Measurements from ENCODE around the gene CAMTA1.

The CAMTA1 gene

DNA sequence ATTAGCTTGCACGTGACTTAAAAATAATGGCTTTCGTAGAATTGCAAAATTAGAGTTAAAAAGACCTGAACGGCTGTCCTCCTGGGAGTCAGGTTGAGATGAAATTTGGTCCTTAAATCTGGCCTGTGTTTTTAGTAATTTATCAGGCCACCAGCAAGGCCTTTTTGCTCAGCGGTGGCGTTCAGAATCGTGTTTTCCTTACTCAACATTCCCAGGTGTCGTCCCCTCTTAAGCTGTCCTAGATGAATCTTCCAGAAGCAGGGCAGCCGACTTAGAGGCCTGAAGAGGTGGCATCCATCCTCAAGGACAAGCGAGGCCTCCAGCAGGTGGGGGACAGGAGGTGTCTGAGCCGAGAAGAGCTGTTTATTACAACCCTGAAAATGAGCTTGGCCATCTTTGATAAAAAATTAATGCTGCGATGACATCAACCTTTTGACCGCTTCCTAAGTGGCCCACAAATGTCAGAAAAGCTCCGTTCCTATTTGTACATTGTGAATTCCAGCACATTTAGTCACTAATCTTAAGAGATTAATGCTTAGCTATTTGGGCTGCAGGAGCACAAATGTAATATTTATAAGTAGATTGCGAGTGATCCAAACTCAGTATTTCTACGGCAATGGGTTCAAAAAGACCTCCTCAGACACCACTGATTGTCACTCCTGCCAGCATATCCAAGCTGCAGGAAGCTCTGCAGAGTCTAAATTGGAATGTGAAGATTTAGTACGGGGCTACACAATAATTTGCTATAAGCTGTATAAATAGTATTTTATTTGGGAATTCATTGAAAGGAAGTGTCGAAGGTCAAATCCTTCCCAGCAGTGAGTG, 641.7 kb downstream of the CAMTA1 start:
- Histone ChIP-seq H3K4me1 (ENCODE audit: control insufficient read depth, insufficient read depth, low read length) (no peaks in the 10 kb centered on the region), H3K4me3 (ENCODE audit: low read depth, low read length) (no peak overlapping the region), H3K27me3 (ENCODE audit: control insufficient read depth, insufficient read depth, low read length) (no peaks in the 10 kb centered on the region), H3K9me3 (ENCODE audit: control insufficient read depth, insufficient read depth, low read length) (no peaks in the 10 kb centered on the region), H3K36me3 (ENCODE audit: control insufficient read depth, insufficient read depth, low read length) (no peaks in the 10 kb centered on the region), H3K27ac (ENCODE audit: low read depth, low read length) (no peak overlapping the region), H3K9ac (ENCODE audit: low read depth, low read length) (no peak overlapping the region)

DNA sequence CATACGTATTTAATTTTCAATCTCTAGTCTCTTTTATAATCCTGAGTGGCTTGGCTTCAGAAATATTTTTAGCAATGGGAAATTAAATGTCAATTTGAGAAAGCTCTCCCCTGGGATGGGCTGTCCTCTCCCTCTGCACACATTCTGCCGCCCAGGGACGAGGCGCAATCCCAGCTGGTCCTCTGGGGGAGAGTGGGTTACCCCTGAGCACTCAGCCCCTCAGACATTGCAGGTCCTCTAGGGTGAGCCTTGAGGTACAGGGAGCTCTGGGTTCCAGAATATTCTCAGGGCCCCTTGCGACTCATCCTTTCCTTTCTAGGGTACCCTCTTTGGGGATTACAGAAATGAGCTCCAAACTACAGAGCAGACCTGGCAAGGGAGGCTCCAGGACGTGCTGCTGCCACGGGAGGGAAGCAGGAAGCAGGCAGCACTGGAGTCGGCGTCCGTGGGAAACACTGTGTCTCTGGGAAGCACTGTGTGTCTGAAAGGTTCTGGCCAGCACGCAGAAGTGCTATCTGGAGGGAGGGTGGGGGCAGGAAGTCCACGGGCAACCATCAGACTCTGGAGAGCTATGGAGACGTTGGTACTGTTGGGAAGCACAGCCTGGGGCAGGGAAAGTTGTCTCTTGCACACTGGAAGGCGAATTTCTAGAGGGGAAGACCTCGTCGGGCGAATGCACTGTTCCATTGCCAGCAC, 642.5 kb downstream of the CAMTA1 start:
- no peak overlapping the region for H3K27ac ChIP-seq (ENCODE audit: low read depth, low read length)
- H3K4me1 ChIP-seq (ENCODE audit: control insufficient read depth, insufficient read depth, low read length) = no peaks in the 10 kb centered on the region
- H3K27me3 ChIP-seq (ENCODE audit: control insufficient read depth, insufficient read depth, low read length) = no peaks in the 10 kb centered on the region
- H3K9ac ChIP-seq (ENCODE audit: low read depth, low read length) = no peak overlapping the region
- no peaks in the 10 kb centered on the region for H3K9me3 ChIP-seq (ENCODE audit: control insufficient read depth, insufficient read depth, low read length)
- no peak overlapping the region for H3K4me3 ChIP-seq (ENCODE audit: low read depth, low read length)
- H3K36me3 ChIP-seq (ENCODE audit: control insufficient read depth, insufficient read depth, low read length) = no peaks in the 10 kb centered on the region

DNA sequence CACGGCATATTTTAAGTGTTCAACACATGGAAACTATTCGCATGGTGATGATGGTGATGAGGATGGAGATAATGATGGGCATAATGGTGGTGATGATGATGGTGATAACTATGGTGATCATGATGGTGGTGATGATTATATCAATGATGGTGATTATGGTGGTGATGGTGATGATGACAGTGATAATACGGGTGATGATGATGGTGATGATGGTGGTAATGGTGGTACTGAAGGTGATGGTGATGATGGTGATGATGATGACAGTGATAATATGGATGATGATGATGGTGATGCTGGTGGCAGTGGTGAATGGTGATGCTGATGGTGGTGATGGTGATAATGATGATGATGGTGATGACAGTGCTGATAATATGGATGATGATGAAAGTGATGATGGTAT, 644.0 kb downstream of the CAMTA1 start:
- Histone ChIP-seq H3K4me1 (ENCODE audit: control insufficient read depth, insufficient read depth, low read length) (no peaks in the 10 kb centered on the region), H3K27me3 (ENCODE audit: control insufficient read depth, insufficient read depth, low read length) (no peaks in the 10 kb centered on the region), H3K9ac (ENCODE audit: low read depth, low read length) (no peak overlapping the region), H3K4me3 (ENCODE audit: low read depth, low read length) (no peak overlapping the region), H3K9me3 (ENCODE audit: control insufficient read depth, insufficient read depth, low read length) (no peaks in the 10 kb centered on the region), H3K36me3 (ENCODE audit: control insufficient read depth, insufficient read depth, low read length) (no peaks in the 10 kb centered on the region), H3K27ac (ENCODE audit: low read depth, low read length) (no peak overlapping the region)

DNA sequence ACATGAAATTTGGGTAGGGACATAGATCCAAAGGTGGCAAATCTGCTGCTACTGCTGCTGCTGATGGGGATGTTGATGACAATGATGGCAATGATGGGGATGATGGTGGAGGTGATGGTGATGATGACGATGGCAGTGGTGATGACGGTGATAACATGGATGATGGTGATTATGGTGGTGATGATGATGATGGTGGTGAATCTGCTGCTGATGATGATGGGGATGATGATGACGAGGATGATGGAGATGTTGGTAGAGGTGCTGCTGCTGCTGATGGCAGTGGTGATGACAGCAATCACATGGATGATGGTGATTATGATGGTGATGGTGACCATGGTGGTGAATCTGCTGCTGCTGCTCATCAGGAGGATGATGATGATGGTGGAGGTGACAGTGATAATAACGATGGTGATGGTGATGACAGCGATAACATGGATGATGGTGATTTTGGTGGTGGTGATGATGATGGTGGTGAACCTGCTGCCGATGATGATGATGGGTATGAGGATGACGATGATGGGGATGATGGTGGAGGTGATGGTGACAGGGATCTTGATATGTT, 644.9 kb downstream of the CAMTA1 start:
- no peak overlapping the region for H3K4me3 ChIP-seq (ENCODE audit: low read depth, low read length)
- H3K4me1 ChIP-seq (ENCODE audit: control insufficient read depth, insufficient read depth, low read length) = no peaks in the 10 kb centered on the region
- H3K9ac ChIP-seq (ENCODE audit: low read depth, low read length) = no peak overlapping the region
- no peaks in the 10 kb centered on the region for H3K9me3 ChIP-seq (ENCODE audit: control insufficient read depth, insufficient read depth, low read length)
- no peaks in the 10 kb centered on the region for H3K27me3 ChIP-seq (ENCODE audit: control insufficient read depth, insufficient read depth, low read length)
- no peak overlapping the region for H3K27ac ChIP-seq (ENCODE audit: low read depth, low read length)
- H3K36me3 ChIP-seq (ENCODE audit: control insufficient read depth, insufficient read depth, low read length) = no peaks in the 10 kb centered on the region

DNA sequence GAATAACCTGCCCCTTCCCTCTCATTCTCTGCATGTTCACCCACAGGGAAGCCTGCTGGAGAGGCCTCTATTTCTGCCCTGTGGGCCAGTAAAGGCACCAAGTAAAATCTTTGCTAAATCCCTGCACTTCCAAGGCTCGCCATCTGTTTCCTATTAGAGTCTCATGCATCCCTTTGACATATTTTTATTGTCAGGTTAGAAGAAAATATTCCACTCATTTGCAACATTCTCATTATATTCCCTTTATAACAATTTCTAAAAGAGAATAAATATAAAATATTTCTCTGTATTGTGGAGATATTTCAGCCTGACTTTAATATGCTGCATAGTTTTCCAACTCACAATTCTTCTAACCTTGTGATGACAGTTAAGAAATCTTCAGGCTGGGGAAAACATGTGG, 645.4 kb downstream of the CAMTA1 start:
- H3K4me1 ChIP-seq (ENCODE audit: control insufficient read depth, insufficient read depth, low read length) = no peaks in the 10 kb centered on the region
- no peaks in the 10 kb centered on the region for H3K36me3 ChIP-seq (ENCODE audit: control insufficient read depth, insufficient read depth, low read length)
- no peaks in the 10 kb centered on the region for H3K27me3 ChIP-seq (ENCODE audit: control insufficient read depth, insufficient read depth, low read length)
- no peak overlapping the region for H3K4me3 ChIP-seq (ENCODE audit: low read depth, low read length)
- no peak overlapping the region for H3K27ac ChIP-seq (ENCODE audit: low read depth, low read length)
- H3K9me3 ChIP-seq (ENCODE audit: control insufficient read depth, insufficient read depth, low read length) = no peaks in the 10 kb centered on the region
- no peak overlapping the region for H3K9ac ChIP-seq (ENCODE audit: low read depth, low read length)

DNA sequence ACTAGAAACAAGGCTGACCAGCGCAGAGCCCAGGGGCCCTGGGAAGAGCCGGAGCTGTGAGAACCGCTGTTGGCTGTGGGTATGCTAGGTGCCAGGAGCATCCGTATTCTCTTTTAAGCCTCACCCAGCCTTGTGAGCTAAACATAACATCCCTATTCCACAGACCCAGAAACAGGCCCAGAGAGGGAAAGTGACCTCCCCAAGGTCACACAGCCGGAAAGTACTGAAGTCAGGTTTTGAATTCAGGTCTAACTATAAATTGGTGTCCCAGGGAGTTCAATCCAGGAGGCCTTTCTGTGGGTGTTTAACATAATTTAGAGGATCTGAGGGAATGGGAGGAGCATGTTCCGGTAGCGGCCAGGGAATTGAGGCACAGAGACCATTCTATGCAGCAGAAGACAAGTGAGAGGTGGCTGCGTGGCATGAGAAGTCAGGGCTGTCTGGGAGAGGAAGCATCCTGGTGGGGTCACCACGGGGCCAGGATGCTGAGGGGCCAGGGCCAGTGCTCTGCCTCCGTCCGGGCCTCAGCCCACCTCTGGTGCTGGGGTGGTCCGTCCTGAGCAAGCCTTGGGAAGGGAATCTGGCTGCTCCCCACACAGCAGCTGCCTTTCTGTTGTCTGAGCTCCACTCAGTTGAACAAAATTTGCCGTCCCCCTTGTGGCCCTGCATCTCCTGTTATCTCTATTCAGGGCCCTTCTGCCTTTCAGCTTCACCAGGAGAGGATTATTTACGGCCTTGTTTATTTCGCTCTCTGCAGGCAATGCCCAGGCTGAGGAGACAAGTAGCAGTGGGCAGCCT, 647.0 kb downstream of the CAMTA1 start:
- no peak overlapping the region for H3K9ac ChIP-seq (ENCODE audit: low read depth, low read length)

DNA sequence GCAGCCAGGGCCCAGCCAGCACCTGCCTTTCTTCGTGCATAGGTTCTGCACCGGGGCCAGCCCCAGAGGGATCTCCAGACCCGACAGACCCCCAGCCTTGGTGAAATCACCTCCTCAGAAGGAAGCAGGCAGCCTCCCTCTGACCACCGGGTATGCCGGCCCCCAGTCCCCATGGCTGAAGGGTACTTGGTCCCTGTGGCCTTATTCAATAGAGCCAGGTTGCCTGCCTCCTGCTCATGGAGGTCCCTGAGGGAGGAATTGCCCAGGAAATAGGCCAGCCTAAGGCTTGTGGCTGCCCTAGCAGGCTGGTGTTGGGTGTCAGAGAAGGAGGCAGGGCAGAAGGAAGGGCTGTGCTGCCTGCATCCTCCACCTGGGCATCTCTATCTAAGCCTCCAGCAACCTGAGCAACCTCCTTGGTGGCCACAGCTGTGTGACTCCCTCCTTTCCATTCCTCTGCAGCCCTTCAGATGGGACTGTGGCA, 647.7 kb downstream of the CAMTA1 start:
- Histone ChIP-seq H3K4me3 (ENCODE audit: low read depth, low read length) (no peak overlapping the region), H3K27ac (ENCODE audit: low read depth, low read length) (no peak overlapping the region), H3K27me3 (ENCODE audit: control insufficient read depth, insufficient read depth, low read length) (no peaks in the 10 kb centered on the region), H3K4me1 (ENCODE audit: control insufficient read depth, insufficient read depth, low read length) (no peaks in the 10 kb centered on the region), H3K9ac (ENCODE audit: low read depth, low read length) (no peak overlapping the region), H3K9me3 (ENCODE audit: control insufficient read depth, insufficient read depth, low read length) (no peaks in the 10 kb centered on the region), H3K36me3 (ENCODE audit: control insufficient read depth, insufficient read depth, low read length) (no peaks in the 10 kb centered on the region)

More for the DNA sequence above, 647.0 kb downstream of the CAMTA1 start:
- no peaks in the 10 kb centered on the region for H3K36me3 ChIP-seq (ENCODE audit: control insufficient read depth, insufficient read depth, low read length)
- H3K9me3 ChIP-seq (ENCODE audit: control insufficient read depth, insufficient read depth, low read length) = no peaks in the 10 kb centered on the region
- no peak overlapping the region for H3K4me3 ChIP-seq (ENCODE audit: low read depth, low read length)
- no peaks in the 10 kb centered on the region for H3K27me3 ChIP-seq (ENCODE audit: control insufficient read depth, insufficient read depth, low read length)
- H3K27ac ChIP-seq (ENCODE audit: low read depth, low read length) = no peak overlapping the region
- H3K4me1 ChIP-seq (ENCODE audit: control insufficient read depth, insufficient read depth, low read length) = no peaks in the 10 kb centered on the region

DNA sequence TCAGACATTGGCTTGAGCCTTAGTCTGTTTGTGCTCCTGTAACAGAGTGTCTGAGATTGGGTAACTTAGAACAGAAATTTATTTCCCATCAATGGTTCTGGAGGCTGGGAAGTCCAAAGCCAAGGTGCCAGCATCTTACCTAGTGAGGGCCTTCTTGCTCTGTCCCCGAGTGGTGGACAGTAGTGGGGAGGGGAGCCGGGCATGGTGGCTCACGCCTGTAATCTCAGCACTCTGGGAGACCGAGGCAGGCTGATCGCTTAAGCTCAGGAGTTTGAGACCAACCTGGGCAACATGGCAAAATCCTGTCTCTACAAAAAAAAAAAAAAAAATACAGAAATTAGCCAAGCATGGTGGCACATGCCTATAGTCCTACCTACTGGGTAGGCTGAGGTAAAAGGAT, 649.3 kb downstream of the CAMTA1 start:
- H3K4me3 ChIP-seq (ENCODE audit: low read depth, low read length) = no peak overlapping the region
- no peaks in the 10 kb centered on the region for H3K36me3 ChIP-seq (ENCODE audit: control insufficient read depth, insufficient read depth, low read length)
- no peaks in the 10 kb centered on the region for H3K27me3 ChIP-seq (ENCODE audit: control insufficient read depth, insufficient read depth, low read length)
- no peak overlapping the region for H3K9ac ChIP-seq (ENCODE audit: low read depth, low read length)
- no peaks in the 10 kb centered on the region for H3K4me1 ChIP-seq (ENCODE audit: control insufficient read depth, insufficient read depth, low read length)
- no peaks in the 10 kb centered on the region for H3K9me3 ChIP-seq (ENCODE audit: control insufficient read depth, insufficient read depth, low read length)
- H3K27ac ChIP-seq (ENCODE audit: low read depth, low read length) = no peak overlapping the region

DNA sequence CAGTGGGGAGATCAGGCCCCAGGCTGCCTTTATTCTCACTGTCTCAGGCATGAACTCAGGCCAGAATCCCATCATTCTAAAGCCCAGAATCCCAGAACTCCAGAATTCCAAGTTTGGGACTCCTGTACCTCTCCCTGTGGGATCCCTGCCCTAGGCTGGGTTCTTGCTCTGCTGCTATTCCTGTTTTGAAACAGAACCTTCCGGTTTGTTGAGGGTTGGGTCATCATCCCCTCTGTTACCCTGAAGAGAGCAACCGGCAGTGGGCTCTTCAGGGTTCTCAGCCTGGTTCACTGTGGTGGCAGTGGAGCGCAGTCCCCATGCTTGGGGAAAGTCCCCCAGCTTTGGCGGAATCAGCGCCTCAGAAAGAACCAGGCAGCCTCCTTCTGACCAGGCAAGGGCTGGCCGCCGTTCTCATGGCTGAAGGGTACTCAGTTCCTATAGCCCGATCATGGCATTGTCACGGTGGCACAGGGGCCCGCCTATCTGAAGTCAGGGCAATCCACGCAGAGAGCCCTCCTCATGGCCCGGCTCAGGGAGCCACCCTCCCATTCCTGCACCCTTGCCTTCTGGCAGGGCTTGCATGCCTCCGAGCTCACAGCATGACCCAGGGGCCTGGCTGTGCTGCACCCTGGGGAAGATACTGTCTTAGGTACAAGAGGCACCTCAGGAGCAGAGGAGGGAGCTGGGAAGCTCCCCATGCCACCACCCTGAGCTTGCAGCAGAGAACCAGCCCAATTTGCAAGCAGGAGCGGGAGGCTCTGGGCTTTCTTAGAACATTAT, 650.2 kb downstream of the CAMTA1 start:
- Histone ChIP-seq H3K36me3 (ENCODE audit: control insufficient read depth, insufficient read depth, low read length) (no peaks in the 10 kb centered on the region), H3K9ac (ENCODE audit: low read depth, low read length) (no peak overlapping the region), H3K4me1 (ENCODE audit: control insufficient read depth, insufficient read depth, low read length) (no peaks in the 10 kb centered on the region), H3K4me3 (ENCODE audit: low read depth, low read length) (no peak overlapping the region), H3K27ac (ENCODE audit: low read depth, low read length) (no peak overlapping the region), H3K27me3 (ENCODE audit: control insufficient read depth, insufficient read depth, low read length) (no peaks in the 10 kb centered on the region), H3K9me3 (ENCODE audit: control insufficient read depth, insufficient read depth, low read length) (no peaks in the 10 kb centered on the region)

Data from HUES48 (cell line).